GM18951 (cell line): Measurements from ENCODE around the gene GPN2.
"Not testable (repeated sequence)": the region's sequence is repeated elsewhere in the genome, so short reads cannot be mapped to it uniquely, and the experiment has no call there.

Experiments used
- POLR2A ChIP-seq: IDR thresholded peaks from 4 replicates; pipeline ENCODE4 v1.6.1; 2011; ENCODE audit warnings: mild to moderate bottlenecking; ENCODE audit not compliant: insufficient read length, insufficient read depth; ENCODE audit errors: extremely low read depth
- in situ Hi-C: fragments of 300-500 bp; cut with MboI; formaldehyde crosslinking; loops from one replicate; pipeline ENCODE4 v1.12.0; 2022; ENCODE audit warnings: low sequenced_read_pairs, mixed read lengths, inconsistent platforms; ENCODE audit not compliant: unreplicated experiment

The GPN2 gene

GRCh38 chr1:26858891-26859640 lies 31.0 kb downstream of the GPN2 start:
- in situ Hi-C loops, result no loop called here
- no peak for TF ChIP-seq POLR2A

GRCh38 chr1:26858160-26858559 lies 31.9 kb downstream of the GPN2 start:
- in situ Hi-C loops, result no loop called here
- no peak for TF ChIP-seq POLR2A

DNA sequence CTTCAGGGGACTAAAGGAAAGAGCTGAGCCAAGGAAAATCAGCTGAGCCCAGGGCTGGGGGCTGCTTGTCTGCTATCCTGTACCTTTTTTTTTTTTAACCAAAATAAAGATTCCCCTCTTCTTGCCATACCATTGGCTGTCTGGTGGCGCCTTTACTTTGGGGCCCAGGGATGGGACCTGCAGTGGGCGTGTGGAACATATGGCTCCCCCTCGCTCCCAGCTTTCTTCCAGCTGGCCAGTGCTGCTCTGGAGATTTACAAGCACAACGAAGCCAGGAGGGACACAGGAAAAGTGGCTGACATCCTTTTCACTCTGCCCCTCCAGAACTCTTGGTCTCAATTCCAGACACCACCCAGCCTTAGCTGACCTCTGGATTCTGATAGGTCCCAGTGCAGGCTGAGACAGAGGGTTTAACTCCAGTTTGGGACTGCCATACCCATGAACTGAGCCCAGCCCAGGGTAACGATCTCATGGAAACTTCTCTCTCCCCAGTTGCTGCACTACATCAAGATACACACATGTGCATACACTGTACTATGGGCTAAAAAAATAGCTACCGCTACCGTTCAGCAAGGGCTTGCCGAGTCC lies 32.5 kb downstream of the GPN2 start:
- in situ Hi-C loops, result no loop called here
- TF ChIP-seq POLR2A, result no peak

DNA sequence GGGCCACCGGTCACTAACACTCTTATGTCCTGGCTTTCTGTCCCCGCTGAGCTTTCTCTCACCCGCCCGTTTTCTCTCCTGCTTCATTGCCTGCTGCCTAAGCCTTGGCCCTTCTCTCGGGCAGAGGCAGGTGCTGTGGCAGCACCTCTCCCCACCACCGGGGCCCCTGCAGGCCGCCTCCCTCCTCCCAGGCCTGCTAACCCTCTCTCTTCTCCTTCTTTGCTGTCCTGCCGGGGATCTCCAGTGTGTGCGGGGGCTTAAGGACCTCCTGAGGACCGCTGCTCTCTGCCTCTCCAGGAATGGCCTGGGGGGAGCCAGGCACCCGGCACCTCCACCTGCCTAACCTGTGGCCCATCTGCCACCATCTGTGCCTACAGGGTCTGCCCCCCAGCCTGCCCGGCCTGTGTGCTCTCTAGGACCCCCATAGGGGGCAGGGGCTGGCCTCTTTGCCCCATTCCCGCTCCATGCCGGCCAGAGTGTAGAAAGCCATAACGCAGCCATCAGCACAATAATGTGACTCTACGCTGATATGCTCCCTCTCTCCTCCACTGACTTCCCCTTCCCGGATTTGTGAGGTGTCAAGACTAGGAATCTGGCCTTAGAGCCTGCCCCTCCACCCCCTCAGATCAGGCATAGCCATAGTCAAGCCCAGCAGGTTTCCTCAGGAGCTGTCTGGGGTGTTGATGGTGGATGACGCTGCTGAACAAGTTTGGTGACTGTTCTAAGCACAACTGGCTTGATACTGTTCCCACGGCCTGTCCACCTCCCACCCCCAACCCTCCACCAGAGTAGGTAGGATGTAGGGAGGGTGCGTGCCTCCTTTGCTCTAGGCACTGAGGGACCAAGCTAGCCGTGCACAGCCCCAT lies 33.2 kb downstream of the GPN2 start:
- TF ChIP-seq POLR2A, result no peak
- in situ Hi-C loops, result no loop called here

GRCh38 chr1:26856181-26856580 lies 33.9 kb downstream of the GPN2 start:
- no peak for TF ChIP-seq POLR2A
- in situ Hi-C loops, result no loop called here

GRCh38 chr1:26855636-26856035 lies 34.4 kb downstream of the GPN2 start:
- in situ Hi-C loops, result no loop called here
- TF ChIP-seq POLR2A, result no peak

GRCh38 chr1:26854906-26855305 lies 35.2 kb downstream of the GPN2 start:
- no peak for TF ChIP-seq POLR2A
- in situ Hi-C loops, result no loop called here

GRCh38 chr1:26853600-26853999 lies 36.5 kb downstream of the GPN2 start:
- in situ Hi-C loops, result no loop called here
- TF ChIP-seq POLR2A, result no peak

GRCh38 chr1:26853156-26853555 lies 36.9 kb downstream of the GPN2 start:
- no peak for TF ChIP-seq POLR2A
- in situ Hi-C loops, result no loop called here

DNA sequence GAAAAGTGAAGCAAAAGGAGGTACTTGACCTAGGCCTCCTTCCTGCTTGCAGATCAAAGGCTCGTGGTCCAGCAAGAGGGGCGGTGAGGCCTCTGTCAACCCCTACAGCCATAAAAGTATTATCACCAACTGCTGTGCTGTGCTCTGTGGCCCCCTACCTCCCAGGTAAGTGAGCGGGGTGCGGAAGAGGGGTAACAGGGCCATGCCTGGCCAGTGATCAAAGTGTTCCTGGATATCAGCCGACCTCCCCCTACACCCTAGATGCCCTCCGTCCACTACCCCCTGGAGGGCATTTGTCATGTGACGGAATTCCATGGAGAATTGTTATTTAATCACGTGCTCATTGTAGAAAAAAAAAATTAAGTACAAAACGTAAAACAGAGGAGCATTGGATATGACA lies 37.4 kb downstream of the GPN2 start:
- in situ Hi-C loops, result no loop called here
- TF ChIP-seq POLR2A, result no peak

GRCh38 chr1:26851106-26851684 lies 38.9 kb downstream of the GPN2 start:
- in situ Hi-C loops, result no loop called here
- TF ChIP-seq POLR2A, result no peak

- in situ Hi-C loops, result no loop called here
- TF ChIP-seq POLR2A, result no peak
Observed at GRCh38 chr1:26848941-26849774, 40.9 kb downstream of the GPN2 start.

DNA sequence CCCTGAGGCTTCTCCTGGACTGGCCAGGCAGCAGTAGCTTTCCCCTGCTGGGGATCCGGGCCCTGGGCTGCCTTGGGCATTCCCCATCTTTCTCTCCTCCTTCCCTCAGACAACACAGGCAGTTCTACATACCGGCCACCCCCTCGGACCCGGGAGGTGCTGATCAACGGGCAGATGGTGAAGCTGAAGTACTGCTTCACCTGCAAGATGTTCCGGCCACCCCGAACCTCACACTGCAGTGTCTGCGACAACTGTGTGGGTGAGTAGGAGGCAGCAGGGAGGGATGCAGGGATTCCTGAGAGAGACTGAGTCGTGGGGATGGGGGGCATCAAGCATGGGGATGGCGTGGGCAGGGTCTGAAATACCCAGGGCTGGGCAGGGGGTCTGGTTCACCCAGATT lies 41.6 kb downstream of the GPN2 start:
- TF ChIP-seq POLR2A, result no peak
- in situ Hi-C loops, result no loop called here

DNA sequence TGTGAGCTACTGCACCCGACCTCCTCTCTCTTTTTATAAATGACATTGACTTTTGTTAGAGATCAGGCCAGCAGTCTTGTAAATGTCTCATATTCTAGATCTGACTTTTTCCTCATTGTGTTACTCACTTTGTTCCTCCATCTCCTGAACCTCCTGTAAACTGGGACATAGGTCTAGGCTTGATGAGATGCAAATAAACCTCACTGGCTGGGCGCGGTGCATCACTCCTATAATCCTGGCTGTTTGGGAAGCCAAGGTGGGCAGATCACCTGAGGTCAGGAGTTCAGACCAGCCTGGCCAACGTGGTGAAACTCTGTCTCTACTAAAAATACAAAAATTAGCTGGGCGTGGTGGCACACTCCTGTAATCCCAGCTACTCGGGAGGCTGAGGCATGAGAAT lies 42.3 kb downstream of the GPN2 start:
- in situ Hi-C loops, result not testable (repeated sequence)
